HepG2 (cell line): ENCODE data around the gene CNPPD1. TPM values are rescaled to one million over a fixed set of nuclear protein-coding genes. Genes with fewer than 3 reads are reported as not detected.
A peak's percentile ranks its signal among the peaks of the same experiment; 100 is the strongest.

Experiments used
- ARNTL ChIP-seq: sonication (generic); formaldehyde crosslinking; IDR thresholded peaks from 2 replicates; pipeline ENCODE4 v1.4.0; 2020; ENCODE audit warnings: mild to moderate bottlenecking, missing genetic modification reagents
- DPF2 ChIP-seq: sonication (generic); formaldehyde crosslinking; IDR thresholded peaks from 2 replicates; pipeline ENCODE4 v1.4.0; 2020; ENCODE audit warnings: mild to moderate bottlenecking, low read depth, missing genetic modification reagents, borderline replicate concordance
- LRRFIP1 ChIP-seq: sonication (generic); formaldehyde crosslinking; conservative IDR thresholded peaks from 2 replicates; pipeline ENCODE4 v1.4.0; 2020; ENCODE audit warnings: missing genetic modification reagents
- SMC3 ChIP-seq: IDR thresholded peaks from 2 replicates; pipeline ENCODE4 v1.6.1; 2011; ENCODE audit warnings: low read length, improper control_type of control experiment
- SNAPC2 ChIP-seq: sonication (generic); formaldehyde crosslinking; IDR thresholded peaks from 2 replicates; pipeline ENCODE4 v1.8.1; 2022; ENCODE audit warnings: mild to moderate bottlenecking, missing genetic modification reagents
- TGIF2 ChIP-seq: IDR thresholded peaks from 2 replicates; pipeline ENCODE4 v1.6.1; 2016; ENCODE audit warnings: control low read depth, missing compliant biosample characterization
- polyA plus RNA-seq, 8 experiments: library from polyadenylated mRNA; depleted of rRNA in 3 of 8; stranded (reverse) in 7 of 8; unstranded in 1 of 8; fragments of >200 nt; fragmentation: Illumina TruSeq in 4 of 8; extraction: Trizol in 4 of 8; gene quantifications; 2 replicates each; pipeline versions ENCODE4 v1.2.1 to v1.2.3, GENCODE V29; 2011 to 2016; ENCODE audit warnings: low read depth in 4 of 8, missing spikeins in 1 of 8, mixed read lengths in 1 of 8; ENCODE audit not compliant: insufficient read depth in 1 of 8
- total RNA-seq, 5 experiments: library from RNA; depleted of rRNA; stranded (reverse); fragments of >200 nt; fragmentation: Illumina TruSeq; extraction: Trizol; gene quantifications; 2 replicates each; pipeline ENCODE4 v1.2.3, GENCODE V29; 2016; ENCODE audit warnings: low read depth in 1 of 5
- TF ChIP-seq, protein P1 (sequence below): sonication (generic); formaldehyde crosslinking; IDR thresholded peaks from 2 replicates; pipeline ENCODE4 v1.5.1; 2020; ENCODE audit warnings: missing genetic modification reagents, mild to moderate bottlenecking, borderline replicate concordance
- TF ChIP-seq, protein P2 (sequence below): IDR thresholded peaks from 2 replicates; pipeline ENCODE4 v1.6.1; 2016; ENCODE audit warnings: low read depth, missing genetic modification reagents, missing compliant biosample characterization
- TF ChIP-seq, protein P3 (sequence below): sonication (generic); formaldehyde crosslinking; IDR thresholded peaks from 2 replicates; pipeline ENCODE4 v1.4.0; 2020; ENCODE audit warnings: mild to moderate bottlenecking, missing genetic modification reagents, borderline replicate concordance
- TF ChIP-seq, protein P4 (sequence below): sonication (generic); formaldehyde crosslinking; IDR thresholded peaks from 2 replicates; pipeline ENCODE4 v1.9.0; 2021; ENCODE audit warnings: missing genetic modification reagents, borderline replicate concordance

CNPPD1 gene
- total and polyA plus RNA-seq, 2 of the 13 experiments (the other 11 are each of a cell fraction or from before 2014, with no cell fraction given), result 35.5 to 49.4 TPM

GRCh38 chr2:219160186-219161017 is 16.3 kb downstream of the CNPPD1 start, which contains the start of gene NHEJ1 (continued):
- TF ChIP-seq, protein P1, sequence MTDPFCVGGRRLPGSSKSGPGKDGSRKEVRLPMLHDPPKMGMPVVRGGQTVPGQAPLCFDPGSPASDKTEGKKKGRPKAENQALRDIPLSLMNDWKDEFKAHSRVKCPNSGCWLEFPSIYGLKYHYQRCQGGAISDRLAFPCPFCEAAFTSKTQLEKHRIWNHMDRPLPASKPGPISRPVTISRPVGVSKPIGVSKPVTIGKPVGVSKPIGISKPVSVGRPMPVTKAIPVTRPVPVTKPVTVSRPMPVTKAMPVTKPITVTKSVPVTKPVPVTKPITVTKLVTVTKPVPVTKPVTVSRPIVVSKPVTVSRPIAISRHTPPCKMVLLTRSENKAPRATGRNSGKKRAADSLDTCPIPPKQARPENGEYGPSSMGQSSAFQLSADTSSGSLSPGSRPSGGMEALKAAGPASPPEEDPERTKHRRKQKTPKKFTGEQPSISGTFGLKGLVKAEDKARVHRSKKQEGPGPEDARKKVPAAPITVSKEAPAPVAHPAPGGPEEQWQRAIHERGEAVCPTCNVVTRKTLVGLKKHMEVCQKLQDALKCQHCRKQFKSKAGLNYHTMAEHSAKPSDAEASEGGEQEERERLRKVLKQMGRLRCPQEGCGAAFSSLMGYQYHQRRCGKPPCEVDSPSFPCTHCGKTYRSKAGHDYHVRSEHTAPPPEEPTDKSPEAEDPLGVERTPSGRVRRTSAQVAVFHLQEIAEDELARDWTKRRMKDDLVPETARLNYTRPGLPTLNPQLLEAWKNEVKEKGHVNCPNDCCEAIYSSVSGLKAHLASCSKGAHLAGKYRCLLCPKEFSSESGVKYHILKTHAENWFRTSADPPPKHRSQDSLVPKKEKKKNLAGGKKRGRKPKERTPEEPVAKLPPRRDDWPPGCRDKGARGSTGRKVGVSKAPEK (CRISPR knock-in tag), result no peak
- TF ChIP-seq TGIF2 (CRISPR knock-in tag) (peak; percentile 81), SNAPC2 (CRISPR knock-in tag) (peak; percentile 94), SMC3 (peak; percentile 73; the same call in 1 of the 2 replicates), LRRFIP1 (no peak), DPF2 (CRISPR knock-in tag) (0 out of 2 replicates have a peak, but pooled peaks have one; percentile 4), ARNTL (CRISPR knock-in tag) (no peak)
- TF ChIP-seq, protein P2, sequence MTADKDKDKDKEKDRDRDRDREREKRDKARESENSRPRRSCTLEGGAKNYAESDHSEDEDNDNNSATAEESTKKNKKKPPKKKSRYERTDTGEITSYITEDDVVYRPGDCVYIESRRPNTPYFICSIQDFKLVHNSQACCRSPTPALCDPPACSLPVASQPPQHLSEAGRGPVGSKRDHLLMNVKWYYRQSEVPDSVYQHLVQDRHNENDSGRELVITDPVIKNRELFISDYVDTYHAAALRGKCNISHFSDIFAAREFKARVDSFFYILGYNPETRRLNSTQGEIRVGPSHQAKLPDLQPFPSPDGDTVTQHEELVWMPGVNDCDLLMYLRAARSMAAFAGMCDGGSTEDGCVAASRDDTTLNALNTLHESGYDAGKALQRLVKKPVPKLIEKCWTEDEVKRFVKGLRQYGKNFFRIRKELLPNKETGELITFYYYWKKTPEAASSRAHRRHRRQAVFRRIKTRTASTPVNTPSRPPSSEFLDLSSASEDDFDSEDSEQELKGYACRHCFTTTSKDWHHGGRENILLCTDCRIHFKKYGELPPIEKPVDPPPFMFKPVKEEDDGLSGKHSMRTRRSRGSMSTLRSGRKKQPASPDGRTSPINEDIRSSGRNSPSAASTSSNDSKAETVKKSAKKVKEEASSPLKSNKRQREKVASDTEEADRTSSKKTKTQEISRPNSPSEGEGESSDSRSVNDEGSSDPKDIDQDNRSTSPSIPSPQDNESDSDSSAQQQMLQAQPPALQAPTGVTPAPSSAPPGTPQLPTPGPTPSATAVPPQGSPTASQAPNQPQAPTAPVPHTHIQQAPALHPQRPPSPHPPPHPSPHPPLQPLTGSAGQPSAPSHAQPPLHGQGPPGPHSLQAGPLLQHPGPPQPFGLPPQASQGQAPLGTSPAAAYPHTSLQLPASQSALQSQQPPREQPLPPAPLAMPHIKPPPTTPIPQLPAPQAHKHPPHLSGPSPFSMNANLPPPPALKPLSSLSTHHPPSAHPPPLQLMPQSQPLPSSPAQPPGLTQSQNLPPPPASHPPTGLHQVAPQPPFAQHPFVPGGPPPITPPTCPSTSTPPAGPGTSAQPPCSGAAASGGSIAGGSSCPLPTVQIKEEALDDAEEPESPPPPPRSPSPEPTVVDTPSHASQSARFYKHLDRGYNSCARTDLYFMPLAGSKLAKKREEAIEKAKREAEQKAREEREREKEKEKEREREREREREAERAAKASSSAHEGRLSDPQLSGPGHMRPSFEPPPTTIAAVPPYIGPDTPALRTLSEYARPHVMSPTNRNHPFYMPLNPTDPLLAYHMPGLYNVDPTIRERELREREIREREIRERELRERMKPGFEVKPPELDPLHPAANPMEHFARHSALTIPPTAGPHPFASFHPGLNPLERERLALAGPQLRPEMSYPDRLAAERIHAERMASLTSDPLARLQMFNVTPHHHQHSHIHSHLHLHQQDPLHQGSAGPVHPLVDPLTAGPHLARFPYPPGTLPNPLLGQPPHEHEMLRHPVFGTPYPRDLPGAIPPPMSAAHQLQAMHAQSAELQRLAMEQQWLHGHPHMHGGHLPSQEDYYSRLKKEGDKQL (CRISPR knock-in tag), result no peak
- TF ChIP-seq, protein P3, sequence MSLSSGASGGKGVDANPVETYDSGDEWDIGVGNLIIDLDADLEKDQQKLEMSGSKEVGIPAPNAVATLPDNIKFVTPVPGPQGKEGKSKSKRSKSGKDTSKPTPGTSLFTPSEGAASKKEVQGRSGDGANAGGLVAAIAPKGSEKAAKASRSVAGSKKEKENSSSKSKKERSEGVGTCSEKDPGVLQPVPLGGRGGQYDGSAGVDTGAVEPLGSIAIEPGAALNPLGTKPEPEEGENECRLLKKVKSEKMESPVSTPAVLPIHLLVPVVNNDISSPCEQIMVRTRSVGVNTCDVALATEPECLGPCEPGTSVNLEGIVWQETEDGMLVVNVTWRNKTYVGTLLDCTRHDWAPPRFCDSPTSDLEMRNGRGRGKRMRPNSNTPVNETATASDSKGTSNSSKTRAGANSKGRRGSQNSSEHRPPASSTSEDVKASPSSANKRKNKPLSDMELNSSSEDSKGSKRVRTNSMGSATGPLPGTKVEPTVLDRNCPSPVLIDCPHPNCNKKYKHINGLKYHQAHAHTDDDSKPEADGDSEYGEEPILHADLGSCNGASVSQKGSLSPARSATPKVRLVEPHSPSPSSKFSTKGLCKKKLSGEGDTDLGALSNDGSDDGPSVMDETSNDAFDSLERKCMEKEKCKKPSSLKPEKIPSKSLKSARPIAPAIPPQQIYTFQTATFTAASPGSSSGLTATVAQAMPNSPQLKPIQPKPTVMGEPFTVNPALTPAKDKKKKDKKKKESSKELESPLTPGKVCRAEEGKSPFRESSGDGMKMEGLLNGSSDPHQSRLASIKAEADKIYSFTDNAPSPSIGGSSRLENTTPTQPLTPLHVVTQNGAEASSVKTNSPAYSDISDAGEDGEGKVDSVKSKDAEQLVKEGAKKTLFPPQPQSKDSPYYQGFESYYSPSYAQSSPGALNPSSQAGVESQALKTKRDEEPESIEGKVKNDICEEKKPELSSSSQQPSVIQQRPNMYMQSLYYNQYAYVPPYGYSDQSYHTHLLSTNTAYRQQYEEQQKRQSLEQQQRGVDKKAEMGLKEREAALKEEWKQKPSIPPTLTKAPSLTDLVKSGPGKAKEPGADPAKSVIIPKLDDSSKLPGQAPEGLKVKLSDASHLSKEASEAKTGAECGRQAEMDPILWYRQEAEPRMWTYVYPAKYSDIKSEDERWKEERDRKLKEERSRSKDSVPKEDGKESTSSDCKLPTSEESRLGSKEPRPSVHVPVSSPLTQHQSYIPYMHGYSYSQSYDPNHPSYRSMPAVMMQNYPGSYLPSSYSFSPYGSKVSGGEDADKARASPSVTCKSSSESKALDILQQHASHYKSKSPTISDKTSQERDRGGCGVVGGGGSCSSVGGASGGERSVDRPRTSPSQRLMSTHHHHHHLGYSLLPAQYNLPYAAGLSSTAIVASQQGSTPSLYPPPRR (CRISPR knock-in tag), result no peak
- TF ChIP-seq, protein P4, sequence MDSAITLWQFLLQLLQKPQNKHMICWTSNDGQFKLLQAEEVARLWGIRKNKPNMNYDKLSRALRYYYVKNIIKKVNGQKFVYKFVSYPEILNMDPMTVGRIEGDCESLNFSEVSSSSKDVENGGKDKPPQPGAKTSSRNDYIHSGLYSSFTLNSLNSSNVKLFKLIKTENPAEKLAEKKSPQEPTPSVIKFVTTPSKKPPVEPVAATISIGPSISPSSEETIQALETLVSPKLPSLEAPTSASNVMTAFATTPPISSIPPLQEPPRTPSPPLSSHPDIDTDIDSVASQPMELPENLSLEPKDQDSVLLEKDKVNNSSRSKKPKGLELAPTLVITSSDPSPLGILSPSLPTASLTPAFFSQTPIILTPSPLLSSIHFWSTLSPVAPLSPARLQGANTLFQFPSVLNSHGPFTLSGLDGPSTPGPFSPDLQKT, result no peak
